Lung (tissue), 12 donors: ENCODE results near the gene TGDS. TPM values are rescaled to one million over a fixed set of nuclear protein-coding genes. Genes with fewer than 3 reads are reported as not detected.

Experiments
- ATAC-seq: fragments of 200-7000 bp; cut with Tn5 transposase; one replicate; pipeline ENCODE4 v1.9.1; 2020; ENCODE audit warnings: moderate number of reproducible peaks; ENCODE audit not compliant: insufficient read depth, low FRiP score
- DNase-seq, 3 donors: peaks; one replicate each; pipeline ENCODE4 v3.0.0-alpha.2; 2013 to 2017
- H3K27ac ChIP-seq, 2 donors: one replicate each; pipeline ENCODE4 v1.5.1; 2013; ENCODE audit warnings: mild to moderate bottlenecking in 2 of 2, moderate library complexity in 2 of 2, control low read depth in 1 of 2, inconsistent platforms in 1 of 2, low read depth in 1 of 2, low read length in 1 of 2
- H3K27me3 ChIP-seq, 3 donors: one replicate each; pipeline ENCODE4 v1.5.1; 2013; ENCODE audit warnings: low read length in 2 of 3; ENCODE audit not compliant: control insufficient read depth in 3 of 3, insufficient read depth in 3 of 3
- H3K36me3 ChIP-seq, 4 donors: one replicate each; pipeline ENCODE4 v1.5.1; 2013; ENCODE audit warnings: low read length in 4 of 4, mild to moderate bottlenecking in 1 of 4, moderate library complexity in 1 of 4; ENCODE audit not compliant: control insufficient read depth in 4 of 4, insufficient read depth in 4 of 4
- H3K4me1 ChIP-seq, 5 donors: one replicate each; pipeline ENCODE4 v1.5.1; 2013; ENCODE audit warnings: low read length in 5 of 5, mild to moderate bottlenecking in 2 of 5, moderate library complexity in 1 of 5; ENCODE audit not compliant: control insufficient read depth in 5 of 5, insufficient read depth in 5 of 5
- H3K4me3 ChIP-seq: one replicate; pipeline ENCODE4 v1.5.1; 2013; ENCODE audit warnings: mild to moderate bottlenecking, control low read depth, moderate library complexity
- H3K9ac ChIP-seq, 2 donors: one replicate each; pipeline ENCODE4 v1.5.1; 2013; ENCODE audit warnings: low read length in 2 of 2, control low read depth in 1 of 2; ENCODE audit not compliant: insufficient read depth in 1 of 2
- H3K9me3 ChIP-seq, 4 donors: one replicate each; pipeline ENCODE4 v1.5.1; 2013; ENCODE audit warnings: low read length in 3 of 4, mild to moderate bottlenecking in 1 of 4, moderate library complexity in 1 of 4; ENCODE audit not compliant: control insufficient read depth in 4 of 4, insufficient read depth in 3 of 4
- WGBS, 2 donors: extraction: QIAGEN DNeasy Blood & Tissue Kit; methylation state at CpG; one replicate each; pipeline ENCODE4 v1.1.7; 2013; 5-methylcytosine and 5-hydroxymethylcytosine counted together
- polyA plus RNA-seq, 2 donors: library from polyadenylated mRNA; stranded (reverse); fragments of 200-250 nt; gene quantifications; one replicate each; pipeline ENCODE4 v1.2.1, GENCODE V29; 2013
- total RNA-seq, 2 donors: library from RNA; depleted of rRNA in 1 of 2; stranded (reverse); fragments of >200 nt in 1 of 2; gene quantifications; one replicate each; pipeline ENCODE4 v1.2.1, GENCODE V29; 2014 to 2021
- TF ChIP-seq, protein P1 (sequence below): IDR thresholded peaks from 2 replicates; pipeline ENCODE4 v1.5.1; 2012; ENCODE audit warnings: mild to moderate bottlenecking; ENCODE audit errors: control extremely low read depth, extremely low read depth
- donor health status: control.
- donor health status: control.
- donor health status: Bipolar disorder and iron deficiency.
- donor health status: healthy.
- donor health status: DM: yes; HTN: yes; CAD: no.

Gene TGDS
- total and polyA plus RNA-seq, 4 donors: 7.5 to 24.4 (median 9.1) TPM

DNA sequence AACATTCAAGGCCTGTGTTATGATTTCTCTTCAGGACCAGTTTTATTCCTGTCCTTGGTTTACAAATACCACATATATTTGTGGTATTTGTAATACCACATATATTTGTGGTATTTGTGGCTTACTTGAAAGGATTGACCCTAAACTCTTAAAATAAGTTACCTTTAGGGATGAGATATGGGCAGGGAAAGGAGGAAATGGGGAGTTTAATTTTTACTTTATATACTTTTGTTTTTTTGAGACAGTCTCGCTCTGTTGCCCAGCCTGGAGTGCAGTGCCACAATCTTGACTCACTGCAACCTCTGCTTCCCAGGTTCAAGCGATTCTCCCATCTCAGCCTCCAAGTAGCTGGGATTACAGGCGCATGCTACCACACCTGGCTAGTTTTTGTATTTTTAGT is 2.3 kb upstream of the TGDS start:
- Histone ChIP-seq H3K9me3 (no peaks in the 10 kb centered on the region), H3K36me3 (peaks cover 0 to 3% (median 0%) of the 10 kb centered on the region in 4 donors), H3K27ac (no peak overlapping the region), H3K4me3 (no peak overlapping the region), H3K27me3 (no peaks in the 10 kb centered on the region), H3K4me1 (peaks cover 0 to 27% (median 14%) of the 10 kb centered on the region in 5 donors), H3K9ac (no peak overlapping the region)
- TF ChIP-seq, protein P1, sequence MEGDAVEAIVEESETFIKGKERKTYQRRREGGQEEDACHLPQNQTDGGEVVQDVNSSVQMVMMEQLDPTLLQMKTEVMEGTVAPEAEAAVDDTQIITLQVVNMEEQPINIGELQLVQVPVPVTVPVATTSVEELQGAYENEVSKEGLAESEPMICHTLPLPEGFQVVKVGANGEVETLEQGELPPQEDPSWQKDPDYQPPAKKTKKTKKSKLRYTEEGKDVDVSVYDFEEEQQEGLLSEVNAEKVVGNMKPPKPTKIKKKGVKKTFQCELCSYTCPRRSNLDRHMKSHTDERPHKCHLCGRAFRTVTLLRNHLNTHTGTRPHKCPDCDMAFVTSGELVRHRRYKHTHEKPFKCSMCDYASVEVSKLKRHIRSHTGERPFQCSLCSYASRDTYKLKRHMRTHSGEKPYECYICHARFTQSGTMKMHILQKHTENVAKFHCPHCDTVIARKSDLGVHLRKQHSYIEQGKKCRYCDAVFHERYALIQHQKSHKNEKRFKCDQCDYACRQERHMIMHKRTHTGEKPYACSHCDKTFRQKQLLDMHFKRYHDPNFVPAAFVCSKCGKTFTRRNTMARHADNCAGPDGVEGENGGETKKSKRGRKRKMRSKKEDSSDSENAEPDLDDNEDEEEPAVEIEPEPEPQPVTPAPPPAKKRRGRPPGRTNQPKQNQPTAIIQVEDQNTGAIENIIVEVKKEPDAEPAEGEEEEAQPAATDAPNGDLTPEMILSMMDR: no peak
- WGBS, 2 donors: 97% methylated on average over 3 of the region's 3 CpGs
- ATAC-seq: no peak
- no peak for DNase-seq

DNA sequence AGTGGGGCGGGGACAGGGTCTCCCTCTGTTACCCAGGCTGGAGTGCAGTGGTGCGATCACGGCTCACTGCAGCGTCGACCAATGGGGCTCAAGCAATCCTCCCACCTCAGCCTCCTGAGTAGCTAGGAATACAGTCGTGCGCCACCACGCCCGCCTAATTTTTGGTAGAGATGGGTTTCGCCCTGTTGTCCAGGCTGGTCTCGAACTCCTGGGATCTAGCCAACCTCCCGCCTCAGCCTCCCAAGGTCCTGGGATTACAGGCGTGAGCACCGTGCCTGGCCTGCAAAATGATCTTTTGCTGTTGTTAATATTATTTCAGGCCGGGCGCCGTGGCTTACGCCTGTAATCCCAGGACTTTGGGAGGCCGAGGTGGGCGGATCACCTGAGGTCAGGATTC is 621 bp upstream of the TGDS start:
- 70 to 72% methylated on average over 20 of the region's 20 CpGs for WGBS, 2 donors

GRCh38 chr13:94595001-94595949 is 677 bp downstream of the TGDS start:
- H3K36me3 ChIP-seq: peaks cover 3 to 9% (median 9%) of the 10 kb centered on the region in 4 donors
- TF ChIP-seq, protein P1: no peak
- no peaks in the 10 kb centered on the region for H3K9me3 ChIP-seq
- H3K4me3 ChIP-seq: peak overlapping the region; percentile 78
- no peak for ATAC-seq
- no peaks in the 10 kb centered on the region for H3K27me3 ChIP-seq
- DNase-seq: peak; percentile 16 to 42 (median 37)
- peaks cover 0 to 19% (median 10%) of the 10 kb centered on the region in 5 donors for H3K4me1 ChIP-seq
- WGBS, 2 donors: 7 to 9% methylated on average over 16 of the region's 16 CpGs
- peak overlapping the region; percentile 86 to 90 for H3K27ac ChIP-seq
- peak overlapping the region; percentile 78 to 88 for H3K9ac ChIP-seq

More for the DNA sequence above, 621 bp upstream of the TGDS start:
- peak overlapping the region in 1 of 2 donors; percentile 88 for H3K9ac ChIP-seq
- H3K36me3 ChIP-seq: peaks cover 3 to 9% (median 6%) of the 10 kb centered on the region in 4 donors
- no peak overlapping the region for H3K4me3 ChIP-seq
- no peaks in the 10 kb centered on the region for H3K9me3 ChIP-seq
- no peak for ATAC-seq
- no peak overlapping the region for H3K27ac ChIP-seq
- H3K27me3 ChIP-seq: no peaks in the 10 kb centered on the region
- no peak for DNase-seq
- H3K4me1 ChIP-seq: peaks cover 0 to 19% (median 12%) of the 10 kb centered on the region in 5 donors
- TF ChIP-seq, protein P1: no peak
